PC-3 (cell line): ENCODE measurements around the gene MGAT4D.

Source experiments
- EZH2 ChIP-seq: fragments of 300-600 bp; sonication (generic); IDR thresholded peaks from one replicate; pipeline ENCODE4 v1.6.1; 2017; ENCODE audit warnings: antibody characterized with exemption, mild to moderate bottlenecking, low read length; ENCODE audit not compliant: unreplicated experiment
- EZH2phosphoT487 ChIP-seq: fragments of 300-600 bp; sonication (generic); IDR thresholded peaks from 2 replicates; pipeline ENCODE4 v1.6.1; 2018; ENCODE audit warnings: mild to moderate bottlenecking, antibody characterized with exemption, low read length, borderline replicate concordance
- TF ChIP-seq, protein P1 (sequence below): fragments of 300-600 bp; sonication (generic); conservative IDR thresholded peaks from 2 replicates; pipeline ENCODE4 v1.5.1; 2017; ENCODE audit warnings: antibody characterized with exemption, low read depth, mild to moderate bottlenecking, low read length

DNA sequence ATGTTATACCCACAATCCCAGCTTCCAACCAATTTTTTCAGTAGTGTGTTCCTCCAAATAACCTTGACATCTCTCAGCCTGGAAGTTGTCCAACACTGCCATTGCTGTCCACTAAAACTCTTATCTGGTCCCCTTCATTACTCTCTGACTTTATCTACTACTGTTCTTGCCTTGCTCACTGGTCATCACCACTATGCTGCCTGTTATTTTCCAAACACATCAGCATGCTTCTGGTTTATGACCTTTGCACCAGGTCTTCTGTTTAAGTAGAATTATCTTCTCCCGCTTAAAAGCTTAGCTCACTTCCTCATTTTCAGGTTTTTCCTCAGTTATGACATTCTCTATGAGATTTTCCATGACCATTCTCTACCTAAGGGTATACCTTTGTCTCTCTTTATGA, 31.3 kb upstream of the MGAT4D start:
- TF ChIP-seq, protein P1, sequence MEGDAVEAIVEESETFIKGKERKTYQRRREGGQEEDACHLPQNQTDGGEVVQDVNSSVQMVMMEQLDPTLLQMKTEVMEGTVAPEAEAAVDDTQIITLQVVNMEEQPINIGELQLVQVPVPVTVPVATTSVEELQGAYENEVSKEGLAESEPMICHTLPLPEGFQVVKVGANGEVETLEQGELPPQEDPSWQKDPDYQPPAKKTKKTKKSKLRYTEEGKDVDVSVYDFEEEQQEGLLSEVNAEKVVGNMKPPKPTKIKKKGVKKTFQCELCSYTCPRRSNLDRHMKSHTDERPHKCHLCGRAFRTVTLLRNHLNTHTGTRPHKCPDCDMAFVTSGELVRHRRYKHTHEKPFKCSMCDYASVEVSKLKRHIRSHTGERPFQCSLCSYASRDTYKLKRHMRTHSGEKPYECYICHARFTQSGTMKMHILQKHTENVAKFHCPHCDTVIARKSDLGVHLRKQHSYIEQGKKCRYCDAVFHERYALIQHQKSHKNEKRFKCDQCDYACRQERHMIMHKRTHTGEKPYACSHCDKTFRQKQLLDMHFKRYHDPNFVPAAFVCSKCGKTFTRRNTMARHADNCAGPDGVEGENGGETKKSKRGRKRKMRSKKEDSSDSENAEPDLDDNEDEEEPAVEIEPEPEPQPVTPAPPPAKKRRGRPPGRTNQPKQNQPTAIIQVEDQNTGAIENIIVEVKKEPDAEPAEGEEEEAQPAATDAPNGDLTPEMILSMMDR: no peak
- TF ChIP-seq EZH2: no peak
- no peak for TF ChIP-seq EZH2phosphoT487
